Measurements from ENCODE around the gene ELMO3. TPM values are rescaled to one million over a fixed set of nuclear protein-coding genes. Genes with fewer than 3 reads are reported as not detected.

The ELMO3 gene
- total RNA-seq, 2 donors from 2014 or later: 24.1 to 40.5 TPM

- TF ChIP-seq POLR2A (IDR thresholded peaks at IDR 0.05): no peak
- Histone ChIP-seq H3K9me3 (no peaks in the 10 kb centered on the region), H3K36me3 (replicated peaks in 1 of 2; ENCODE audit: insufficient read depth in 1 of 2, low read depth in 2 of 2) (no peaks in the 10 kb centered on the region), H3K4me1 (peaks cover 37% of the 10 kb centered on the region), H3K4me3 (no peak overlapping the region), H3K27me3 (no peaks in the 10 kb centered on the region), H3K27ac (no peak overlapping the region)
- WGBS, 2 donors: 54 to 64% methylated on average over 14 to 15 of the region's 15 CpGs
- intact Hi-C loops (cut with DNase I): no loop called here
- ATAC-seq (no peak), DNase-seq (no peak)
These were observed 42.6 kb upstream of the ELMO3 start for GRCh38 chr16:67156143-67156844.

- Histone ChIP-seq H3K9me3 (no peaks in the 10 kb centered on the region), H3K27ac (no peak overlapping the region), H3K4me1 (peaks cover 44% of the 10 kb centered on the region), H3K36me3 (replicated peaks in 1 of 2; ENCODE audit: insufficient read depth in 1 of 2, low read depth in 2 of 2) (no peaks in the 10 kb centered on the region), H3K4me3 (no peak overlapping the region), H3K27me3 (no peaks in the 10 kb centered on the region)
- DNase-seq (no peak), ATAC-seq (no peak)
- TF ChIP-seq CTCF (IDR thresholded peaks at IDR 0.05) (no peak), POLR2A (IDR thresholded peaks at IDR 0.05) (no peak)
- 67 to 71% methylated on average over 7 of the region's 7 CpGs for WGBS, 2 donors
- intact Hi-C loops (cut with DNase I): no loop called here
These were observed 41.7 kb upstream of the ELMO3 start for GRCh38 chr16:67157106-67157748.

- 73 to 74% methylated on average over 7 of the region's 7 CpGs for WGBS, 2 donors
- no peak for DNase-seq
These were observed 40.9 kb upstream of the ELMO3 start for GRCh38 chr16:67157892-67158635.

GRCh38 chr16:67158637-67159600, 40.0 kb upstream of the ELMO3 start:
- Histone ChIP-seq H3K27ac (peak overlapping the region; percentile 70 to 92 (median 82)), H3K27me3 (no peaks in the 10 kb centered on the region), H3K36me3 (replicated peaks in 1 of 2; ENCODE audit: insufficient read depth in 1 of 2, low read depth in 2 of 2) (no peaks in the 10 kb centered on the region), H3K4me3 (peak overlapping the region; percentile 60 to 72), H3K9me3 (no peaks in the 10 kb centered on the region), H3K4me1 (peaks cover 61% of the 10 kb centered on the region)
- no peak for ATAC-seq
- no peak for TF ChIP-seq CTCF (IDR thresholded peaks at IDR 0.05)
- TF ChIP-seq POLR2A (IDR thresholded peaks at IDR 0.05): no peak
- whole genome bisulfite sequencing, 2 donors: 2 to 4% methylated on average over 21 to 34 of the region's 34 CpGs
- peak; percentile 51 to 61 (median 54) for DNase-seq
- intact Hi-C loops (cut with DNase I): no loop called here

More at GRCh38 chr16:67157892-67158635, 40.9 kb upstream of the ELMO3 start:
- Histone ChIP-seq H3K4me3 (no peak overlapping the region), H3K27me3 (no peaks in the 10 kb centered on the region), H3K27ac (peak overlapping the region in 1 of 4 donors; percentile 92), H3K36me3 (replicated peaks in 1 of 2; ENCODE audit: insufficient read depth in 1 of 2, low read depth in 2 of 2) (no peaks in the 10 kb centered on the region), H3K9me3 (no peaks in the 10 kb centered on the region), H3K4me1 (peaks cover 53% of the 10 kb centered on the region)
- intact Hi-C loops (cut with DNase I): no loop called here
- TF ChIP-seq POLR2A (IDR thresholded peaks at IDR 0.05) (no peak), CTCF (IDR thresholded peaks at IDR 0.05) (no peak)
- no peak for ATAC-seq
